T-helper 1 cell treated with Interleukin-12 subunit alpha and Interleukin-12 subunit beta and Interleukin-4 antibody, amounts not matched to agents 30 μg/mL and 1 μg/mL, for 36 hours (primary cell): ENCODE measurements around the gene PACS1.

Experiments used
- H3K27ac Mint-ChIP-seq: one replicate; pipeline ENCODE4 v1.8.0; 2021; ENCODE audit warnings: mild to moderate bottlenecking, mixed read lengths
- H3K27me3 Mint-ChIP-seq: one replicate; pipeline ENCODE4 v1.8.0; 2021; ENCODE audit warnings: low read depth, mixed read lengths
- H3K36me3 Mint-ChIP-seq: one replicate; pipeline ENCODE4 v1.8.0; 2021; ENCODE audit warnings: low read depth, mixed read lengths
- H3K4me1 Mint-ChIP-seq: one replicate; pipeline ENCODE4 v1.8.0; 2021; ENCODE audit warnings: low read depth, mixed read lengths
- H3K4me3 Mint-ChIP-seq: one replicate; pipeline ENCODE4 v1.8.0; 2021; ENCODE audit warnings: mild to moderate bottlenecking, moderate library complexity, mixed read lengths
- H3K9me3 Mint-ChIP-seq: one replicate; pipeline ENCODE4 v1.8.0; 2021; ENCODE audit warnings: mixed read lengths

The PACS1 gene

DNA sequence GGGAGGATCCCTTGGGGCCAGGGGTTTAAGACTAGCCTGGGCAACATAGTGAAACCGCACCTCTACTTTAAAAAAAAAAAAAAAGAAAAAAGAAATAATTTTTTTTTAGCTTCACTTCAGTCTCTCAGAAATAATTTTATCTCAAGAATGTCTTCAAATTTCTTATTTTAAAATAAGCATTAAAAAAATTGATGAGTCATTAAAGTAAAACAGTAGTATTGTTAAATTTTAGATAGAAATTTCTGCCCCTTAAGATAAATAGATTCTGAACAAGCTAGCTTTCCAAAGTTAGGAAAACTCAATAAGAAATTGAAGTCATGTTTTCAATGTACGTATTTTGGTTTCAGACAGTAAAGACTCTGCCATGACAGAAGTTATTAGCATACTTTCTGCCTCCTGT lies 7.7 kb upstream of the PACS1 start:
- Mint-ChIP-seq H3K27ac (no peak overlapping the region), H3K36me3 (peaks cover 71% of the 10 kb centered on the region), H3K9me3 (no peaks in the 10 kb centered on the region), H3K4me1 (peaks cover 30% of the 10 kb centered on the region), H3K4me3 (no peak overlapping the region), H3K27me3 (no peaks in the 10 kb centered on the region)

DNA sequence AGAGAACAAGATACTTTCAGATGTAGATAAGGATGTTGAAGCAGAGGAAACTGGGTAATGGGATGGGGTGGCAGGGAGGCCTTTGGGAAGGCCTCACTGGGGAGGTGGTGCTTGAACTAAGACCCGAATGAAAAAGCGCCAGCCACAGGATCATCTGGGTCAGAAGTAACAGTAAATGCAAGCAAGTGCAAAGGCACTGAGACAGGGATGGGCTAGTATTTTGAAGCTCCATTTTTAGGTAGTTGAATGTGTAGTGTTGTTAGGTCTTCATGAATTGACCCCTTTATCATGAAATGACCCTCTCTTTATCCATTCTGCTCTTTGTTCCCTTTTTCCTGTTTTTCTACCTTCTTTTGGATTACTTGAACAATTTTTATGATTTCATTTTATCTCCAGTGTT lies 6.2 kb upstream of the PACS1 start:
- Mint-ChIP-seq H3K9me3 (no peaks in the 10 kb centered on the region), H3K4me1 (peaks cover 34% of the 10 kb centered on the region), H3K27ac (no peak overlapping the region), H3K36me3 (peaks cover 71% of the 10 kb centered on the region), H3K4me3 (no peak overlapping the region), H3K27me3 (no peaks in the 10 kb centered on the region)

DNA sequence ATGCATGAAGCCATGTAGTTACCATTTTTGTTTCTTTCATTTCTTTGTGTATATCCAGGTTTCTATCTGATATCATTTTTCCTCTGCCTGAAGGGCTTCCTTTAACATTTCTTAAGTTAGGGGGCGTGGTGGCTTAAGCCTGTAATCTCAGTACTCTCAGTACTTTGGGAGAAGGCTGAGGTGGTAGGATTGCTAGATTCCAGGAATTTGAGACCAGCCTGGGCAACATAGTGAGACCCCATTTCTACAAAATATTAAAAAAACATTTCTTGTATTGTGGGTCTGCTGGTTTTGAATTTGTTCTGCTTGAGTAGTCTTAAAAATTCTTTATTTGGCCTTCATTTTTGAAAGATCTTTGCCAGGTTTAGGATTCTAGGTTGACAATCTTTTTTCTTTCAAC lies 5.5 kb upstream of the PACS1 start:
- Mint-ChIP-seq H3K9me3 (no peaks in the 10 kb centered on the region), H3K36me3 (peaks cover 74% of the 10 kb centered on the region), H3K27ac (no peak overlapping the region)

DNA sequence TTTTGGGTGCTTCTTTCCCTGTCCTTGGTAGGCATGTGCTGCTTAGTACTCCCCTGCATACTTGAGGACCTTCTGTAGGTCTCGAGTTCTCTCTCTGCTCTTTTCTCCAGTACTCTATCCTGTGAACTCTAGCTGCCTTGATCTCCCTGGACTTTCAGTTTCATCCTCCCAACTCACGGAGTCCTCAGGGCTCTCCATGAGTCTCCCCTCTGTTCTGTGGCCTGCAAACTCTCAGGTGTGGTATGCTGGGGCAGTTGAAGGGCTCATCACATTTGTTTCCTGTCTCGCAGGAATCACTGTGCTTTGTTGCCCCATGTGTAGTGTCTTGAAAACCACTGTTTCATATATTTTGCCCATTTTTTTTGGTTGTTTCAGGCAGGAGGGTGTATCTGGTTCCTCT lies 3.3 kb upstream of the PACS1 start:
- Mint-ChIP-seq H3K27me3 (no peaks in the 10 kb centered on the region), H3K4me1 (peaks cover 38% of the 10 kb centered on the region), H3K27ac (peak overlapping the region; percentile 36), H3K36me3 (peaks cover 63% of the 10 kb centered on the region), H3K9me3 (no peaks in the 10 kb centered on the region), H3K4me3 (no peak overlapping the region)

More for the DNA sequence above, 5.5 kb upstream of the PACS1 start:
- H3K4me3 Mint-ChIP-seq = no peak overlapping the region
- no peaks in the 10 kb centered on the region for H3K27me3 Mint-ChIP-seq
- peaks cover 39% of the 10 kb centered on the region for H3K4me1 Mint-ChIP-seq

DNA sequence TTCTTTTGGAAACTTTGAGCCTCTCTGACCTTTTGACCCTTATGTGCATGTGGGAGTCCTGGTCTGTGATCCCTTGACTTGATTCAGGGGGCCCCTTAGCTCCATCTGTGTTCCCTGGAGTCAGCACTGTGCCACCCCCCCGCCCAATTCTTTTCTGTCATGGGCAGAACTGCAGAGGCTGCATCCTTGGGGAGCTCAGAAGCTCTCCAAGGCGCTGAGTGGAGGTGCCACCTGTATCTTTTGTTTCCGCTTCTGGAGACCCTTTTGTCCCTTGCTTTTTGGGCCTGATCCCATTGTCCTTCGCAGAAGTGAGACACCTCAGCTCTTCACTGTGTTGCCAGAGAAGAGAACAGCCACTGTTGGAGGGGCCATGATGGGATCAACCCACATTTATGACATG lies 2.4 kb upstream of the PACS1 start:
- H3K27ac Mint-ChIP-seq = no peak overlapping the region
- peaks cover 47% of the 10 kb centered on the region for H3K4me1 Mint-ChIP-seq
- no peaks in the 10 kb centered on the region for H3K27me3 Mint-ChIP-seq
- H3K9me3 Mint-ChIP-seq = no peaks in the 10 kb centered on the region
- no peak overlapping the region for H3K4me3 Mint-ChIP-seq
- peaks cover 64% of the 10 kb centered on the region for H3K36me3 Mint-ChIP-seq

- H3K9me3 Mint-ChIP-seq = no peaks in the 10 kb centered on the region
- H3K4me3 Mint-ChIP-seq = peak overlapping the region; percentile 36
- peaks cover 54% of the 10 kb centered on the region for H3K4me1 Mint-ChIP-seq
- no peaks in the 10 kb centered on the region for H3K27me3 Mint-ChIP-seq
- H3K27ac Mint-ChIP-seq = peak overlapping the region; percentile 98
- H3K36me3 Mint-ChIP-seq = peaks cover 61% of the 10 kb centered on the region
Observed at GRCh38 chr11:66068154-66068821, 1.8 kb upstream of the PACS1 start.

GRCh38 chr11:66068923-66069714 lies 953 bp upstream of the PACS1 start:
- Mint-ChIP-seq H3K9me3 (no peaks in the 10 kb centered on the region), H3K4me3 (peak overlapping the region; percentile 87), H3K27me3 (no peaks in the 10 kb centered on the region), H3K27ac (peak overlapping the region; percentile 98), H3K4me1 (peaks cover 52% of the 10 kb centered on the region), H3K36me3 (peaks cover 57% of the 10 kb centered on the region)

DNA sequence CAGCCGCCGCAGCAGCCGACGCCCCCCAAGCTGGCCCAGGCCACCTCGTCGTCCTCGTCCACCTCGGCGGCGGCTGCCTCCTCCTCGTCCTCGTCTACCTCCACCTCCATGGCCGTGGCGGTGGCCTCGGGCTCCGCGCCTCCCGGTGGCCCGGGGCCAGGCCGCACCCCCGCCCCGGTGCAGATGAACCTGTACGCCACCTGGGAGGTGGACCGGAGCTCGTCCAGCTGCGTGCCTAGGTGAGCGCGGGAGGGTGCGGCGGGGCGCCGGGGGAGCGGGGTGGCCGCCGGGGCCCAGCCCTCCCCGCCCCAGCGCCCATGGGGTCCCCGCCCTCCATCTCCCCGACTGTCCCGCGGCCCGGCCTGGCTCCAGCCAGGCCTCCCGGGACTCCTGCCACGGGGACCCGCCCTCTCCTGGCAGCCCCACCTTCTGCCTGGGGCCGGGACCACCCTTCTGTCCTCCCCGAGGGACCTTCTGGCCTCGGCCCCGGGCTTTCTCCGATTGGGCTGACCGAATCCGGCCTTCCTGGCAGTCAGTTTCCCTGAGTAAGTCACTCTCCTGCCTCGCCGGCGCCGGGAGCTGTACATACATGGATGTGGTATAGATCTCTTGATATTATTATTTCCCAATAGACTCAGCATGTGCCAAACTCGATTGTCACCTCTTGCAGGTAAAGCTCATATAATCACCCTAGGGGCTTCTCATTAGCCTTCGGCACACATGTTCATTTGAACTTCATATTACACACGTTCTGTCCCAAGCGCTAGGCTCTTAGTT lies 720 bp downstream of the PACS1 start:
- no peaks in the 10 kb centered on the region for H3K27me3 Mint-ChIP-seq
- H3K4me3 Mint-ChIP-seq = peak overlapping the region; percentile 88
- H3K4me1 Mint-ChIP-seq = peaks cover 50% of the 10 kb centered on the region
- H3K9me3 Mint-ChIP-seq = no peaks in the 10 kb centered on the region
- peak overlapping the region; percentile 82 for H3K27ac Mint-ChIP-seq
- peaks cover 49% of the 10 kb centered on the region for H3K36me3 Mint-ChIP-seq

GRCh38 chr11:66071381-66071801 lies 1.3 kb downstream of the PACS1 start:
- Mint-ChIP-seq H3K27me3 (no peaks in the 10 kb centered on the region), H3K4me3 (peak overlapping the region; percentile 88), H3K9me3 (no peaks in the 10 kb centered on the region)

GRCh38 chr11:66072081-66072480 lies 2.0 kb downstream of the PACS1 start:
- Mint-ChIP-seq H3K27ac (peak overlapping the region; percentile 82), H3K9me3 (no peaks in the 10 kb centered on the region), H3K4me1 (peaks cover 42% of the 10 kb centered on the region), H3K4me3 (peak overlapping the region; percentile 88), H3K36me3 (peaks cover 40% of the 10 kb centered on the region), H3K27me3 (no peaks in the 10 kb centered on the region)

More at GRCh38 chr11:66071381-66071801, 1.3 kb downstream of the PACS1 start:
- peak overlapping the region; percentile 82 for H3K27ac Mint-ChIP-seq
- peaks cover 47% of the 10 kb centered on the region for H3K4me1 Mint-ChIP-seq
- H3K36me3 Mint-ChIP-seq = peaks cover 45% of the 10 kb centered on the region

- H3K9me3 Mint-ChIP-seq = no peaks in the 10 kb centered on the region
- no peaks in the 10 kb centered on the region for H3K27me3 Mint-ChIP-seq
Observed at GRCh38 chr11:66072518-66072917, 2.4 kb downstream of the PACS1 start.

GRCh38 chr11:66073669-66074068 lies 3.6 kb downstream of the PACS1 start:
- Mint-ChIP-seq H3K36me3 (peaks cover 39% of the 10 kb centered on the region), H3K9me3 (no peaks in the 10 kb centered on the region), H3K27ac (no peak overlapping the region), H3K4me3 (no peak overlapping the region), H3K4me1 (peaks cover 46% of the 10 kb centered on the region), H3K27me3 (no peaks in the 10 kb centered on the region)

More at GRCh38 chr11:66072518-66072917, 2.4 kb downstream of the PACS1 start:
- H3K27ac Mint-ChIP-seq = peak overlapping the region; percentile 82
- peaks cover 40% of the 10 kb centered on the region for H3K36me3 Mint-ChIP-seq
- H3K4me3 Mint-ChIP-seq = peak overlapping the region; percentile 88
- H3K4me1 Mint-ChIP-seq = peaks cover 41% of the 10 kb centered on the region

GRCh38 chr11:66075273-66075672 lies 5.2 kb downstream of the PACS1 start:
- H3K27me3 Mint-ChIP-seq = no peaks in the 10 kb centered on the region
- H3K36me3 Mint-ChIP-seq = peaks cover 38% of the 10 kb centered on the region
- no peaks in the 10 kb centered on the region for H3K9me3 Mint-ChIP-seq
- H3K4me3 Mint-ChIP-seq = no peak overlapping the region
- H3K27ac Mint-ChIP-seq = no peak overlapping the region
- peaks cover 50% of the 10 kb centered on the region for H3K4me1 Mint-ChIP-seq

DNA sequence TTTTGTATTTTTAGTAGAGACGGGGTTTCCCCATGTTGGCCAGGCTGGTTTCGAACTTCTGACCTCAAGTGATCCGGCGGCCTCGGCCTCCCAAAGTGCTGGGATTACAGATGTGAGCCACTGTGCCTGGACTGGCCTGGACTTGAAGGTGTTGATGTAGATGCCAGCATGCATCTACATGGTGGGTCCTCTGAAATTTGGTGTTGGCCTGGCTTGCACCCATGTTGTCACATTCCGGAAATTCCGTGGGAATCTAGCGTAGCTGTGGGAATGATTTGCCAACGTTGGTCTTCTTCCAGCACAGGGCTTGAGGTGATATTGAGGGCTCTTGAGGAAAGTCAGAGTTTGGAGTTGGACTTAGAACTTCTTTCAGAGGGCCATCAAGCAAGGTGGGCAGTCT lies 6.5 kb downstream of the PACS1 start:
- no peak overlapping the region for H3K4me3 Mint-ChIP-seq
- no peak overlapping the region for H3K27ac Mint-ChIP-seq
- H3K27me3 Mint-ChIP-seq = no peaks in the 10 kb centered on the region
- H3K4me1 Mint-ChIP-seq = peaks cover 54% of the 10 kb centered on the region
- no peaks in the 10 kb centered on the region for H3K9me3 Mint-ChIP-seq
- H3K36me3 Mint-ChIP-seq = peaks cover 37% of the 10 kb centered on the region
